22Rv1 (cell line): ENCODE results near the gene ACTR8.

Experiments used
- H3K27ac ChIP-seq: fragments of 450-650 bp; 2 replicates; pipeline ENCODE4 v1.5.1; 2017
- ZFX ChIP-seq: fragments of 450-650 bp; IDR thresholded peaks from 2 replicates; pipeline ENCODE4 v1.6.1; 2017; ENCODE audit warnings: antibody characterized with exemption, borderline replicate concordance
- TF ChIP-seq, protein P1 (sequence below): fragments of 450-650 bp; IDR thresholded peaks from 2 replicates; pipeline ENCODE4 v1.5.1; 2017; ENCODE audit warnings: mild to moderate bottlenecking

Gene ACTR8

DNA sequence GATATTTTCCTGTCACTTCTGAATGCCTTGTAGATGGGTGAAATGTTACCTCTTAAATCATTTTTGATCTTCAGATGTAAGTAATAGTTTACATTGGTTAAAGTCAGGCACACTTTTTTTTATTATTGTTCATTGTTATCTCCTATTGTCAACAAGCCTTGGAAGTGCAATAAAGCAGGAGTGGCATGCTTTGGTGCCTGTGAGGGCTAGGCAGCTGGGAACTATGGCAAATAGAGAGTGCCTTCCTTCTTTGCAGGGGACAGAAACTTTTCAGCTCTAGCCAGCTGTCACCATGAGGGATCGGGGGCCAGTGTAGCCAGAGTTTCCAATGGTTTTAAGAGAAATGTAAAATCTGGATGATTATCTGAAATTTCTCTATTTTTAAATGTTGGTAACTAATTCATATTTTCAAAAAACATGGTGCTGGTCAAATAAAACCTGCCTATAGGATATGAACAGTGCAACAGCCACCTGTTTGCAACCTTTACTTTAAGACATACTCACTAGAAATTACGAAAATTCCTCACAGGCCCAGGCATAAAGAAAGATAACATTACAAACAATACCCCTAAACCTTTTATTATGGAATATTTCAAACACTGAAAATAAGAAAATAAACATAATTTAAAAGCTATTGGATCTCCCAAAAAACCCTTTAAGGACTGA, 18.8 kb upstream of the ACTR8 start:
- TF ChIP-seq, protein P1, sequence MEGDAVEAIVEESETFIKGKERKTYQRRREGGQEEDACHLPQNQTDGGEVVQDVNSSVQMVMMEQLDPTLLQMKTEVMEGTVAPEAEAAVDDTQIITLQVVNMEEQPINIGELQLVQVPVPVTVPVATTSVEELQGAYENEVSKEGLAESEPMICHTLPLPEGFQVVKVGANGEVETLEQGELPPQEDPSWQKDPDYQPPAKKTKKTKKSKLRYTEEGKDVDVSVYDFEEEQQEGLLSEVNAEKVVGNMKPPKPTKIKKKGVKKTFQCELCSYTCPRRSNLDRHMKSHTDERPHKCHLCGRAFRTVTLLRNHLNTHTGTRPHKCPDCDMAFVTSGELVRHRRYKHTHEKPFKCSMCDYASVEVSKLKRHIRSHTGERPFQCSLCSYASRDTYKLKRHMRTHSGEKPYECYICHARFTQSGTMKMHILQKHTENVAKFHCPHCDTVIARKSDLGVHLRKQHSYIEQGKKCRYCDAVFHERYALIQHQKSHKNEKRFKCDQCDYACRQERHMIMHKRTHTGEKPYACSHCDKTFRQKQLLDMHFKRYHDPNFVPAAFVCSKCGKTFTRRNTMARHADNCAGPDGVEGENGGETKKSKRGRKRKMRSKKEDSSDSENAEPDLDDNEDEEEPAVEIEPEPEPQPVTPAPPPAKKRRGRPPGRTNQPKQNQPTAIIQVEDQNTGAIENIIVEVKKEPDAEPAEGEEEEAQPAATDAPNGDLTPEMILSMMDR, result no peak
- no peak for TF ChIP-seq ZFX

DNA sequence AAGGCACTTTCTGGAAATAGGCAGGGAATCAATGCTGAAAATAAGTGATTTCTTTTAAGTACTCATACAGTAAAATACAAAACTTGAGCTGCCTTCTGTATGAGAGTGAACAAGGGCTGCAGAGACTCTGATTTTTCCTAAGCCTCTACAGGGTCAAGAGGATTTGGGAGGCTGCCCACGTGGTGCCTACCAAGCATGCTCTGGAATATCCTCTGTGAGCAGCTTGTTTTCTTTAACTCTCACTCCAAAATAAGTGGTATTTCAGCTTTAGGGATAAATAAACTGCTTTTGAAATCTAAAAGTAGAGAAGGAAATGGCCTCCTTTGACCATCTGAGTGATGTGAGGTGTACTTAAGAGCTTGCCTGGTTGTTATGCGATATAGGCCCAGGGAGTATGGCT, 17.8 kb upstream of the ACTR8 start:
- TF ChIP-seq, protein P1, result no peak
- TF ChIP-seq ZFX, result no peak
- H3K27ac ChIP-seq, result no peak overlapping the region

More for the DNA sequence above, 18.8 kb upstream of the ACTR8 start:
- H3K27ac ChIP-seq, result no peak overlapping the region

DNA sequence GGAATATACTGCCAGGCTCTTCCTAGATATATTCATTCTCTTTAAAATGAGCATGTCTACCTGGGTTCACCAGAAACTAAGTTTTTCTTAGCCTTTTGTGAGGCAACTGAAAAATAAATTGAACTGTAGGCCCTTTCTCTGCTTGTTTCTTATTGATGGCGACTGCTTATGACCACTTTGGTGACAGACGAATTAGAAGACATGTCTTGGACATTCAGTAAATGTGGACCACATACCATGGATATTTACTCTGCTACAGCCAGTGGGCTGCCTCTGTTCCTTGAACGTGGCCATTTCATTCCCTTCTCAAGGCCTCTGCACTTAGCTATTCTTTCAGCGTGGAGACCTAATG, 10.3 kb upstream of the ACTR8 start:
- peak overlapping the region; percentile 82 for H3K27ac ChIP-seq
- TF ChIP-seq, protein P1, result no peak
- TF ChIP-seq ZFX, result no peak

DNA sequence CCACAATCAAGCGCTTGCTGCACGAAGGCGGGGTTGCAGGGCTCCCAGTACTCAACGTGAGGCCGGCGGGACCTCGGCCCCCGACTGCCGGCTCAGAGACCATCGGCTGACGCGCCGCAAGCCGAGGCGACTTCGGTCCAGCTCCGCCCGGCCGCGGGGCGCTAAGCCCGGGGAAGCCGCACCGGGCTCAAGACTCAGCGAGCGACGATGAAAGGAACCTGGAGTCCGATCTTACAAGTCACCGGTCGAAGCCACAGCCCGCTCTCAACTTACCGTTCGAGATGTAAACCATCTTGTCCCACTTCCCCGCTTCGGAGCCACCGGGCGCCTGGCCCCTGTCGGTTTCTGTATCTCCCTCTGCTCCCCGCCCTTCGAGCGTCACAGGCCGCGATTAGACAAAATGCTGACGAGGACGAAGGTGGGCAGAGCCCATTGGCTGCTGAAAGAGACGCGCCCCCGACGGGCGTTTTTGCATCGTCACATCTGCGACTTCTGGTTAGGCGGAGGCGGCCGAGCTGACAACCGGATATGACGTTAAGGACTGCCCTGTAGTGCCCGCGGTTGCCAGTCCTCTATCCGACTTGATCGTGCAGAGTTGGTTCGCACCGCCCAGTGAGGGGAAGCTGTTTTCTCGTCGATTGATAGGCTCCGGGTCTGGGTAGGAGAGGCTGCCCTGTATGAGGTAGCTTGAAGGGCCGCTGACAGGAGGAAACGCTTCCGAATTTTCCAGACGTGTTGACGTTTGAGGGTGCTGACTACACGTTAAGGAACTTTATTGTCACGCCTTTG, 9.7 kb upstream of the ACTR8 start, which contains the start of gene SELENOK:
Gene SELENOK, minus strand, starts transcription at position 363 of the 789 bp plus-strand sequence.
- no peak for TF ChIP-seq ZFX
- TF ChIP-seq, protein P1, result no peak
- H3K27ac ChIP-seq, result peak within 1 kb of the TSS; percentile 82

DNA sequence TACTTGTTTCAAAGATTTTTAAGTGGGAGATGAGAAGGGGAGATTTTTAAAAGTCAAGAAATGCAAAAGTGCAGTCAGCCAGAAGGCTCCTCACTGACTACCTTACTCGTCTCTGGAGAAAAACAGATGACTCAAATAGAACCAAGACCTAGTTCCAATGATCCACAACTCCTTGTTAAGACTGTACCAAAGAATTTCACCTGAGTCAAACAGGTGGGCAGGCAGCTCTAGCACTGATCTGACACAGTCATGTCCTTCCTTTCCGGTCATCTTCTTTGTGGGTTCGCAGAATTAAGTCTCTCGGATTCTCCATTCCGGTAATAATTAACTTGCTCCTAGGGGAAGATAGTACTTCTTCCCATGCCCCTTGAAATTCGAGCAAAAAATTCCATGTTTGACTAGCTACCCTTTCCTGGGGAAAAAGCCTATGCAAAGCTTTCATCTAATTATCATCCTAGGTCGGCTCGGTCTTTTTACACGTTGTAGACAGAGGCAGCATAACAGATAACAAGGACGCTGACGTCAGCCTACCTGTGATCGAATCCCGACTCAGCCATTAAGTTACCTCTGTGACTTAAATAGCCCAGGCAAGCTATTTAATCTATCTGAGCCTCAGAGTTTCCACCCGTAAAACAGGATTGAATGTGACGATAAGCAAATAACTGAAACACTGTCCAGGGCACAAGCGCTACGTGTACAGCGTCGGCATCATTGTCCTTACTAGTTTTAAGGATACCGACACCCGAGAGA, 8.9 kb upstream of the ACTR8 start:
- H3K27ac ChIP-seq, result peak overlapping the region; percentile 82
- no peak for TF ChIP-seq ZFX
- TF ChIP-seq, protein P1, result no peak

DNA sequence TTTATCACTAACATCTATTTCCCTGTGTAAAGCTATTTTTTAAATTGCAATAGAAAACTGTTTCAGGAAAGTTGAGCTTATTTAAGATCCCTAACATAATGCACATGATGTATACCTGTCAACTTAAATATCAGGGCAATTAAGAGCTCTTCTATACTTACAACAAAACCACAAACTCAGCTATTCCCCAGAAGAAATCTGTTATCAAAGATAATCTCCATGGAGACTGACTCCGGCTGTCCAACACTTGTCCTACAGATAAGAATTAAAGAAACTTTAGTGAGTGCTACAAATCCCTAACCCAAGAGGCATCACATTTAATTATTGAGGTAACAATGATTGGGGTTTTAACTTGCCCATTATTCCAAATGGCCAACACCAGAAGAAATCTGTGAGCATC, 6.3 kb upstream of the ACTR8 start:
- TF ChIP-seq ZFX, result no peak
- TF ChIP-seq, protein P1, result no peak
- no peak overlapping the region for H3K27ac ChIP-seq
